IMR-90 (cell line): ENCODE data around the gene ARX.

Experiments used
- CEBPB ChIP-seq: IDR thresholded peaks from 2 replicates; pipeline ENCODE4 v1.6.1; 2012; ENCODE audit warnings: low read depth, low read length, improper control_type of control experiment
- CTCF ChIP-seq: conservative IDR thresholded peaks from 2 replicates; pipeline ENCODE4 v1.5.1; 2012; ENCODE audit warnings: mild to moderate bottlenecking, low read depth, low read length, improper control_type of control experiment
- ELK1 ChIP-seq: fragments of 150-350 bp; IDR thresholded peaks from 2 replicates; pipeline ENCODE4 v1.6.1; 2016; ENCODE audit warnings: low read depth, mild to moderate bottlenecking, low read length, moderate library complexity, borderline replicate concordance
- MAFK ChIP-seq: IDR thresholded peaks from 2 replicates; pipeline ENCODE4 v1.6.1; 2012; ENCODE audit warnings: low read depth, low read length, improper control_type of control experiment
- MAZ ChIP-seq: IDR thresholded peaks from 2 replicates; pipeline ENCODE4 v1.6.1; 2012; ENCODE audit warnings: low read depth, mild to moderate bottlenecking, low read length, improper control_type of control experiment, moderate library complexity, borderline replicate concordance
- MXI1 ChIP-seq: IDR thresholded peaks from 2 replicates; pipeline ENCODE4 v1.6.1; 2012; ENCODE audit warnings: low read depth, mild to moderate bottlenecking, low read length, moderate library complexity, borderline replicate concordance
- NFE2L2 ChIP-seq: fragments of 150-350 bp; IDR thresholded peaks from 2 replicates; pipeline ENCODE4 v1.6.1; 2016; ENCODE audit warnings: low read depth, mild to moderate bottlenecking, low read length
- POLR2A ChIP-seq: IDR thresholded peaks from 2 replicates; pipeline ENCODE4 v1.6.1; 2012; ENCODE audit warnings: mild to moderate bottlenecking, low read depth, low read length
- RAD21 ChIP-seq: IDR thresholded peaks from 2 replicates; pipeline ENCODE4 v1.6.1; 2012; ENCODE audit warnings: low read length, improper control_type of control experiment
- RFX5 ChIP-seq: IDR thresholded peaks from 2 replicates; pipeline ENCODE4 v1.8.0; 2012; ENCODE audit warnings: low read depth, mild to moderate bottlenecking, low read length, moderate library complexity
- SMC3 ChIP-seq: fragments of 150-350 bp; IDR thresholded peaks from 2 replicates; pipeline ENCODE4 v1.6.1; 2016; ENCODE audit warnings: low read depth, mild to moderate bottlenecking, antibody characterized with exemption, low read length, moderate library complexity
- USF2 ChIP-seq: fragments of 150-350 bp; IDR thresholded peaks from 2 replicates; pipeline ENCODE4 v1.6.1; 2017; ENCODE audit warnings: mild to moderate bottlenecking, antibody characterized with exemption, low read length, low read depth

DNA sequence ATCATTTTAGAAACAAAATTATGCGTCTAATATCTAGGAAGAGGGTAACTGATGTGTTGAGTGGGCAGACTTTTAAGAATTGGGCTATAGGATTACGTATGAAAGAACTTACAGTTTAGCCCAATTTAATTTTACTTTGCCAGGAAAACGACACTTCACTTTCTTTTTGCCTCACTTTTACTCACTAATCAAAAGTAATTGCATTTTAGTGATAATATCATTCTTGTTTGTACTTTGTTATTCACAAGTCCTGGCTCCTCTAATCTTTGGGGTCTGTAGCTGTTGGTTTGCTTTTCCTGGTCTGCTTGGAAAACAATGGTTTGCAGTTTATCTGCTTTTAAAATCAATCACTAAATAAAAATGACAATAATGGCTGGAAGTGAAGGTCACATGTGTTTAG, 2.9 kb upstream of the ARX start:
- TF ChIP-seq MXI1 (no peak), CTCF (no peak), USF2 (no peak), POLR2A (no peak), RAD21 (no peak), SMC3 (no peak), MAFK (no peak), ELK1 (no peak), CEBPB (no peak), MAZ (no peak), NFE2L2 (no peak), RFX5 (no peak)
